OCI-LY3 (cell line): Measurements from ENCODE around the gene VGLL3.

Source experiments
- H2AFZ ChIP-seq: fragments of 200-600, 300-600 bp; shearing (Covaris generic); 2 replicates; pipeline ENCODE4 v1.6.0; 2014; ENCODE audit warnings: antibody characterized with exemption, low read depth, low read length
- H3K27ac ChIP-seq: fragments of 200-600, 300-600 bp; sonication (generic); 2 replicates; pipeline ENCODE4 v1.5.1; 2014; ENCODE audit warnings: mild to moderate bottlenecking, low read length, moderate library complexity, mixed read lengths
- H3K27me3 ChIP-seq: fragments of 200-600, 300-600 bp; sonication (generic); 2 replicates; pipeline ENCODE4 v1.6.1; 2014; ENCODE audit warnings: low read depth, low read length, mixed read lengths
- H3K36me3 ChIP-seq: fragments of 200-600, 300-600 bp; sonication (generic); replicated peaks from 2 replicates; pipeline ENCODE3; 2014; ENCODE audit warnings: low read depth, low read length, mixed read lengths
- H3K4me1 ChIP-seq: fragments of 300-600, 200-600 bp; sonication (generic); 2 replicates; pipeline ENCODE4 v1.6.1; 2014; ENCODE audit warnings: low read length, mixed read lengths
- H3K4me2 ChIP-seq: fragments of 200-600, 300-600 bp; sonication (generic); 2 replicates; pipeline ENCODE4 v1.6.1; 2014; ENCODE audit warnings: low read length, mixed read lengths
- H3K4me3 ChIP-seq: fragments of 300-600, 200-600 bp; sonication (generic); 2 replicates; pipeline ENCODE4 v1.5.1; 2014; ENCODE audit warnings: antibody characterized with exemption, mild to moderate bottlenecking, low read length, moderate library complexity
- H3K79me2 ChIP-seq: fragments of 300-600, 200-600 bp; shearing (Covaris generic); 2 replicates; pipeline ENCODE4 v1.6.1; 2014; ENCODE audit warnings: mild to moderate bottlenecking, low read length, mixed read lengths
- H3K9ac ChIP-seq: fragments of 300-600, 200-600 bp; shearing (Covaris generic); 2 replicates; pipeline ENCODE4 v1.6.0; 2014; ENCODE audit warnings: mild to moderate bottlenecking, low read length, moderate library complexity
- H3K9me3 ChIP-seq: fragments of 200-600, 300-600 bp; shearing (Covaris generic); 2 replicates; pipeline ENCODE4 v1.6.1; 2014; ENCODE audit warnings: low read length, mixed read lengths; ENCODE audit not compliant: insufficient read depth
- H4K20me1 ChIP-seq: fragments of 200-600, 300-600 bp; sonication (generic); 2 replicates; pipeline ENCODE4 v1.6.1; 2016; ENCODE audit warnings: low read length, mixed read lengths; ENCODE audit not compliant: insufficient read depth
- EZH2phosphoT487 ChIP-seq: fragments of 200-600 bp; shearing (Covaris generic); IDR thresholded peaks from 2 replicates; pipeline ENCODE4 v1.6.1; 2018; ENCODE audit warnings: antibody characterized with exemption, mixed run types, low read depth
- TF ChIP-seq, protein P1 (sequence below): fragments of 200-600, 300-600 bp; sonication (generic); IDR thresholded peaks from 2 replicates; pipeline ENCODE4 v1.5.1; 2014; ENCODE audit warnings: antibody characterized with exemption, low read length, low read depth

Gene VGLL3

DNA sequence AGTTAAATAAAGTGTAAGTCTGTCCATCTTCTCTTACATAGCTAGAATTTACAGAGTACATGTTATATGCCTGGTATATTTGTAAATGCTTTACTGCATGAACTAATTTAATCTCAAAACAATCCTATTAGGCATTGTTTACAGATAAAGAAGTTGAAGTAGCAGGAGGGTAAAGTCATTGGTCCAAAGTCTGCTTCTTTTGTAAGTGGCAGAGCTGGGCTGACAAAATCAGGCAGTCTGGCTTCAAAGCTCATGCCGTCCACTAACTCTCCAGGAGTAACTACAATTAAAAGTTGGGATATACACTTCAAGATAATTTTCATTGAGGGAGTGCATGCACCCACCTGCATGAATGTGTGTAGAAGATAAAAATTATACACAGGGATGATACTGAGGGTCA lies 27.3 kb downstream of the VGLL3 start:
- no peak overlapping the region for H3K27ac ChIP-seq
- H3K4me3 ChIP-seq = no peak overlapping the region
- H3K36me3 ChIP-seq = no peaks in the 10 kb centered on the region
- H3K9me3 ChIP-seq = no peaks in the 10 kb centered on the region
- no peak overlapping the region for H3K4me2 ChIP-seq
- no peak overlapping the region for H2AFZ ChIP-seq
- no peaks in the 10 kb centered on the region for H3K27me3 ChIP-seq
- TF ChIP-seq, protein P1, sequence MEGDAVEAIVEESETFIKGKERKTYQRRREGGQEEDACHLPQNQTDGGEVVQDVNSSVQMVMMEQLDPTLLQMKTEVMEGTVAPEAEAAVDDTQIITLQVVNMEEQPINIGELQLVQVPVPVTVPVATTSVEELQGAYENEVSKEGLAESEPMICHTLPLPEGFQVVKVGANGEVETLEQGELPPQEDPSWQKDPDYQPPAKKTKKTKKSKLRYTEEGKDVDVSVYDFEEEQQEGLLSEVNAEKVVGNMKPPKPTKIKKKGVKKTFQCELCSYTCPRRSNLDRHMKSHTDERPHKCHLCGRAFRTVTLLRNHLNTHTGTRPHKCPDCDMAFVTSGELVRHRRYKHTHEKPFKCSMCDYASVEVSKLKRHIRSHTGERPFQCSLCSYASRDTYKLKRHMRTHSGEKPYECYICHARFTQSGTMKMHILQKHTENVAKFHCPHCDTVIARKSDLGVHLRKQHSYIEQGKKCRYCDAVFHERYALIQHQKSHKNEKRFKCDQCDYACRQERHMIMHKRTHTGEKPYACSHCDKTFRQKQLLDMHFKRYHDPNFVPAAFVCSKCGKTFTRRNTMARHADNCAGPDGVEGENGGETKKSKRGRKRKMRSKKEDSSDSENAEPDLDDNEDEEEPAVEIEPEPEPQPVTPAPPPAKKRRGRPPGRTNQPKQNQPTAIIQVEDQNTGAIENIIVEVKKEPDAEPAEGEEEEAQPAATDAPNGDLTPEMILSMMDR = no peak
- no peak for TF ChIP-seq EZH2phosphoT487
- H4K20me1 ChIP-seq = no peaks in the 10 kb centered on the region
- H3K9ac ChIP-seq = no peak overlapping the region
- H3K79me2 ChIP-seq = no peaks in the 10 kb centered on the region
- peaks cover 12% of the 10 kb centered on the region for H3K4me1 ChIP-seq

DNA sequence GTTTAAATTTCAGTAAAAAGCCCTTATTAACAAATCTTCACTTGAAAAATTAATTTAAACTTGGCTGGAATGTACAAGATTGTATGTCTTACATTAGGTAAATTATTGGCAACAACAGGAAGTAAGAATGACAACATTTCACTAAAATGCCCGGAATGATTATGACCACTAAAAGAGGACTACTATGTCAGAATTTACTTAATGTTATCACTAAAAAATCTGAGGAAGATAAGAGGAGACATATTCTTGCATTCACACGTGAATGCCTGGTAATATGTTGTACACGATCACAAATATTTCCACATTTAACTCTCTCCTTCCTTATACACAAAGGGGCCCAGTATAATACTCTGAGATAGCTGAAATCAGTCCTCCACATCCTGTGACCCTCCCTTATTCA lies 29.7 kb downstream of the VGLL3 start:
- Histone ChIP-seq H3K79me2 (no peaks in the 10 kb centered on the region), H3K27me3 (no peaks in the 10 kb centered on the region), H2AFZ (0 out of 2 replicates have a peak overlapping the region, but pooled peaks have one; percentile 1), H3K36me3 (no peaks in the 10 kb centered on the region), H4K20me1 (no peaks in the 10 kb centered on the region), H3K27ac (no peak overlapping the region), H3K4me2 (no peak overlapping the region), H3K4me1 (peaks cover 12% of the 10 kb centered on the region), H3K4me3 (no peak overlapping the region), H3K9ac (no peak overlapping the region), H3K9me3 (no peaks in the 10 kb centered on the region)
- TF ChIP-seq EZH2phosphoT487 = no peak
- TF ChIP-seq, protein P1 = no peak

DNA sequence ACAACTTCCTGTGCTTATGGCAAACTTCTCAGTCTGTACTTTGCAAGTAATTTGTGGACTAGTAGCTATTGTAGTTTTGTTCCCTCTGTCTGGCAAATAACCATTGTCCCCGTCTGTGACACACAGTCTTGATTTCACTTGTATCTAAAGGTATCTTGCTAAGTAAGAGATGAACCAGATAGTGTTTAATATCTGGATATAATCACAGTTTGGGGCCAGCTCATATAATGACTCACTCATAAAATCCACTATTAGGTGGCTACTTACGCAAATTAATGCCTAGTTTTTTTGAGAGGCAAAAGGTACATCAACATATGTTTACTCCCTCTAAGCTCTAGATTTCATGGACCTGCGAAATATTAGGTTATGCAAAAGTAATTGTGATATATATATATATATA lies 30.4 kb downstream of the VGLL3 start:
- H3K9me3 ChIP-seq = no peaks in the 10 kb centered on the region
- no peaks in the 10 kb centered on the region for H3K36me3 ChIP-seq
- H3K4me1 ChIP-seq = peaks cover 12% of the 10 kb centered on the region
- no peaks in the 10 kb centered on the region for H3K27me3 ChIP-seq
- no peaks in the 10 kb centered on the region for H4K20me1 ChIP-seq
- no peak overlapping the region for H3K9ac ChIP-seq
- no peaks in the 10 kb centered on the region for H3K79me2 ChIP-seq
- TF ChIP-seq EZH2phosphoT487 = no peak
- TF ChIP-seq, protein P1 = no peak
- H3K27ac ChIP-seq = no peak overlapping the region
- H3K4me2 ChIP-seq = no peak overlapping the region
- H2AFZ ChIP-seq = no peak overlapping the region
- no peak overlapping the region for H3K4me3 ChIP-seq

DNA sequence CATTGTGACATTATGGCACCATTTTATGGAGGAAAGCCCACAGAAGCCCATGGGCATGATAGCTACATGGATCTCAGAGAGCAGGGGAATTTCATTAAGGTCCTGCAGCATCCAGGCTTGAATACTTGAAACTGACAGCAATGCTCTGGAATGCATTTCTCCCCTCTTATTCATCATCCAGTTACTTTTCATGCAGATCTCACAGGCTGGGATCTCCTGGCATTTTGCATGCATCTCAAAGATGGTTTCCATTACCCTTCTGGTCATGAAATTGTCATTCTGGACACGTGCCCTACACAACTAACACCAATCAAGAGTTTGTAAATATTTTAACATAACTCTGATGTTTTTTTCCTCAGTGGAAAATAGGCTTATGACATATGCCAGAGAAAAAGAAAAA lies 32.4 kb downstream of the VGLL3 start:
- no peak overlapping the region for H3K9ac ChIP-seq
- no peak overlapping the region for H3K4me2 ChIP-seq
- no peaks in the 10 kb centered on the region for H3K79me2 ChIP-seq
- no peaks in the 10 kb centered on the region for H4K20me1 ChIP-seq
- no peak overlapping the region for H3K4me3 ChIP-seq
- no peaks in the 10 kb centered on the region for H3K27me3 ChIP-seq
- no peak overlapping the region for H2AFZ ChIP-seq
- H3K36me3 ChIP-seq = no peaks in the 10 kb centered on the region
- TF ChIP-seq, protein P1 = no peak
- TF ChIP-seq EZH2phosphoT487 = no peak
- peaks cover 12% of the 10 kb centered on the region for H3K4me1 ChIP-seq
- H3K9me3 ChIP-seq = no peaks in the 10 kb centered on the region
- no peak overlapping the region for H3K27ac ChIP-seq
